Left renal pelvis (tissue), 4 donors: ENCODE measurements around the gene BMP4. TPM values are rescaled to one million over a fixed set of nuclear protein-coding genes. Genes with fewer than 3 reads are reported as not detected.

Experiments used
- DNase-seq, 4 donors: peaks; one replicate each; pipeline ENCODE4 v3.0.0-alpha.2; 2013; ENCODE audit warnings: low read depth in 4 of 4, low spot score in 3 of 4
- polyA plus RNA-seq, 4 donors: library from polyadenylated mRNA; unstranded; fragments of 120-200 nt; gene quantifications; one replicate each; pipeline ENCODE4 v1.2.1, GENCODE V29; 2013; ENCODE audit not compliant: insufficient read length in 4 of 4

Gene BMP4
- polyA plus RNA-seq, 4 donors: 13.6 to 48.8 (median 41.7) TPM

DNA sequence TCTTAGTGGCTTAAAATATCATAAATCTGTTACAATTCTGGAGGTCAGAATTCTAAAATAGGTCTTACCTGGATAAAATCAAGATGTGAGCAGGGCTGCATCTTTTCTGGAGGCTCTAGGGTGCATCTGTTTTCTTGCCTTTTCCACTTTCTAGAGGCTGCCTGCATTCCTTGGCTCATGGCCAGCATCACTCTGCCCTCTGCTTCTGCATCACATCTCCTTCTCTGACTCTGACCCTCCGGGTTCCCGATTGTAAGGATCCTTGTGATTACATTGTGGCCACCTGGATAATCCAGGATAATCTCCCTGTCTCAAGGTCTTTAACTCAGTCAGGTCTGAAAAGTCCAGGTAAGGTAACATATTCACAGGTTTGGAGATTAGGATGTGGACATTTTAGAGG is 11.0 kb upstream of the BMP4 start:
- no peak for DNase-seq

DNA sequence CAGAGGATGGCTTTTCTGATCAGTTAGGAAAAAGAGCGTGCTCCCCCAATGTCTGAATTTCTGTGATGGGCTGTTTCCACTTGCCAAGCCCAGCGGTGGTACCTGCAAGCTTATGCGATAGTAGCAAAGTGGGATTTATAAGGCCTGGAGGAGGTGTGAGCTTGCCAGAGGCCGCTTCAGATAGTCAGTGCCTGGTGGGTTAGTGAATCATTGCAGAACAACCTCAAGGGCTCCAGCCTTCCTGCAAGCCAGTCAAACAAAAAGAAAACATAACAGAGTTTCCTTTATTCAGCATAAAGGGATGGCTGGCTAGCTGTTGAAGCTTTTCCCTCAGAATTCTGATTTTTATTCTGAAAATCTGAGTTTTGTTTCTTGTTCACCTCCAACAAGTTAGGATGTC is 7.6 kb upstream of the BMP4 start:
- DNase-seq: no peak

DNA sequence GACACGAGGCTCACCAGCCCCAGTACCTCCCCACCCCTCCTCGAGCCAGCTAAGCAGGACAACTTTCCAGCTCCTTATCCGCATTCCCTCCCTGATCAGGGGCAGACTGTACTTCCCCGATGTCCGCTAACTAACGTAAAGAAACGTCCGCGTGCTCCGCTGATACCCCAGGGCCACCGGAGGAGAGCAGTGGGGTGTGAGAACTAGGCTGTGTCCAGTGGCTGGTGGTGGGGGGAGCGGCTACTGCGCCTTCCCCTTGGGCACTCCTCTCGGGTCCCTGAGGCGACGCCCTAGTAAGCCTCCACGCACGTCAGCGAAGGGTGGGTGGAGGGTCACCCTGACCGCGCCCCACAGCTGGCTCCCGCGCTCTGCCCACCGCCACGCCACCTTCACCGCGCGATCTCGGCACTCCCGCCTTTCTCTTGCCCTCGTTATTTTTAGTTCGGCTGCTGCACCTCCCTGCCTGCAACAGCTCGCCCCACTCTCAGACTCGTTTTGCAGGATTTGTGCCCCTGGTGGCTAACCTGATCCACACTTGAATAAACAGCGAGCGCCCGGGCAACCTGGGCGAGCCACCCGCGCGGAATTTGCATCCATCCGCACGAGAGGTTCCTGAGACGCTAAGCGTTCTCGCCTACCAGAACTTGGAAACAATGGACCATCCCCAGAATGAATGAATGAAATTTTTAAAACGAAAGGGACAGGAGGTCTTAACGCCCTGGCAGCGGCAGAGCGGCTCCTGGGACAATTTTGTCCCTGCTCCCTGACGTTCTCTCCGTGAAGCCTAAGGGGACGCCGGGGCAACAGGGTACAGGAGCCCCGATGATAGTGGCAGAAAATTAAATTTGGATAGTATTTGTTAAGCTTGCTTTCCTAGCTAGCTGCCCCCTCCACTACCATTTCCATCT is 6.9 kb upstream of the BMP4 start:
- DNase-seq: no peak

DNA sequence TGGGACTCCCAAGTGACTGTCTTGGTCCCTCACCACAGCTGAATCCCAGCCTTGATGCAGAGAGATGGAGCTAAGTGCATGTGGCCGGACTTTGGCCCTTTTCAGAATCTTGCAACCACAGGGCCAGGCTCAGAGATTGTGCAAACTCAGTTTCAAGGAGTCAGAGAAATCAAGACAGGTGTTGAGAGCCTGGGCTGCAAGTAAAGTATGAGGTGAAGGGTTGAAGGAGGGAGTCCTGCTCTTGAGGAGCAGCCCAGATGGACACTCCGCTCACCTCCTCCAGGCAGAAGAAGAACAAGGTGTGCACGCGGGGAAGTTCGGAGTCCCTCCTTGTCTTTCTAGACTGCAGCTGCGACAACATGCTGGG is 6.3 kb upstream of the BMP4 start:
- DNase-seq: no peak

DNA sequence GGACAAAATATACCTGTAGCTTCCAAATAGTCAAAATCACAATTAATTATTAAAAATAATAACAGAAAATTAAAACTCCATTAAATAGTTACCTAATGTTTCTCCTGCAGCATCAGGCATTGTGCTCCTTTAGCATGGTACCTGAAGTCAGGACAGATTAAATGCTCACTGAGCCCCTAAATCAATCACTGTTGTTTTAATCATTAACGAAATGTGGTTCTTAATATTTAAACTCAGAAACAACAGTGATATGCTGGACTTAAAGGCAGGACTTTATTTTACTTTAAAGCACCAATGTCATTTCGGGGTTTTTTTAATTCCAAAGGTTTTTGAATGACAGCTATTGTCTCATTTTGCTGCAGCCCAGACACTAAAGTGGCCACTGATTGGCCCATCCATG is 2.0 kb upstream of the BMP4 start:
- no peak for DNase-seq

DNA sequence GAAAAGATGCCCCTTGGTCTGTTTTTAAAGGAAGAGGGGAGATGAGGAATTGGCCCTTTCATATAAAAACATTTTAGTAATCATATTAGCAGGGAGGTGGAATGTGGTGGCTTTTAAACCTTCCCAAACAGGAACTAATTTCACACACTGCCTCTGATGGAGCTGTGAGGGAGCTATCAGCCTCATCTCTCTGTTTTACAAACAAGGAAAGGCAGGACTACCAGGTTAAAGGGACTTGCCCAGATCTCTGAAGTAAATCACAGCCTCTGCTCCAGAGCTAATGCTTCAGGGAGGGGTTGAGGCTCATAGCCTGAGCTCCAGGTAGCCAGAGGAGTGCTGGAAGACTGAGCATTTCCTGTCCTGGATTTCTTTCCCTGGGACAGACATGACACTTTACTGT is 1.1 kb upstream of the BMP4 start:
- DNase-seq: no peak

DNA sequence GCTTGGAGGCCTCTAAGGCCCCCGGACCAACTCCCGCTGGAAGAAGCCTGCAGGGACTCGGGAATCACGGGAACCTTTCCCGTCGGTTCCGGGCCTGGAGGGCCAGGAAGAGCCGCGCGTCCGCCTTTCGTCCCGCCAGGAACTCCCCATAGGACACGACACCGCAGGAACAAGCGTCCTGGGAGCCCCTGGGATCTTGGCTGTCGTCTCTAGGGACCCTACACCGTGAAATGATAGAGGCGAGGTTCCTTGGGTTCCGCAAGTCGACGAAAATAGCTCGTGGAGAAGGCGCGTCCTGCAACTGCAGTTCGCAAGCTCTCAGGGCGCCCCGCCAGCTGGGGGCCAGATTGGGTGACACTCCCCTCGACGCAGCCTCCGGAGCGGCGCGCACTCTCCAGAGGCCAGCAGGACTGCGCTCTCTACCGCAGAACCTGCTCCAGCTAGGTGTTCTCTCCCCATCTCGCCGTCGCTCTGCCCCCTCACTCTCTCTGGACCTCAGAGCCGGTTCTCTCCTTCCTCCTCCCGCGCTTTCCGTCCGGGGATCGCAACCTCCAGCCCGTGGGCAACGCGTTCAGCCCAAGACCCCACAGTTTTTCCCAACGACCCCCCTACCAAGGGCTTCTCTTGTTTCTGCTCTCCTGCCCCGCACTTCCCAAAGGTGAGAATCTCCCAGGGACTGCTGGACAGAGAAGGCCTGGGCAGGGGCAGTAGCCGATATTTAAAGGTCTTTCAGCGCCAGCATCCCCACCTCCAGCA is 776 bp downstream of the BMP4 start:
- no peak for DNase-seq

DNA sequence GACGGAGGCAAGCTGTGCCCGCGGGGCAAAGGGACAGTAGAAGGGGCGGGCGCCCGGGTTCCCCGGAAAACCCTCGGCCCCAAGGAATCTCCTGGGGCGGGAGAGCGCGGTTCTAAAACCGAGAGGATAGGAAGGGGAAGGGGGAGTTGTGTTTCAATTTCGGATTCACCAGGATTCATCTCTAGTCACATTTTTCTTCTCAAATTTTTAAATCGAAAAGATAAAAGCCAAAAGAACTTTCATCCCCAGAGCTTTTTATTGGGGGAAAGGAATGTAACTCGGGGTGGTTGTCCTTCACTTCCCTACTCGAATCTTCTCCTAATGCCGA is 1.4 kb downstream of the BMP4 start:
- no peak for DNase-seq

DNA sequence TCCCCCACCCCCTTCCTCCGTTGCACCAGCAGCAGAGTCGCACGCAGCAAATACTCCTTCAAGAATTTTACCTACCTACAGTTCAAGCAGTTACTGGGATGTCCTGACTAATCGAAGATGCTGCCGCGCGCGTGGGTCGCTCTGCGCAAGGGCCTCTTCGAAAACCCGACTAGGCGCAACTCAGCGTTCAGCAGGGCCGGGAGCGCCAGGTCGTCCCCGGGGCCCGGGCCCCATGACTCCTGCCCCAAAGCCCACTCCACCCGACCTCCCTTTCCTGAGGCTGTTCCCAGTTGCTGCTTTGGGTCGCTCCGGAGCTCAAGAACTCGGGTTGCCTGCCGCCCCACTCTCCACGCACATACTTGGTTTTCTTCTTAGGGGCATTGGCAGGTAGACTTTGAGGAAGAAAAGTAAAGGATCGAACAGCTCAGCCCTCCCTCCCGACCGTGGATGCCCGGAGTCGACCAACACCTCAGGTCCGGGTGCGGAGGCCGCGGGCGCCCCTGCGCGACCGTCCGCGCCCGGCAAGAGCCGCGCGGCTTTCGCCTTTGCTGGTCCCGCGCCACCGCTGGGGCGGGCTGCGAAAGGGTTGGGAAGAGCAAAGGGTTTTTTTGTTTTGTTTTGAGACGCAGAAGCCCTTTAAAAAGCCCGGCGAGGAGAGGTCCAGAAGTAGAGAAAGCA is 1.9 kb downstream of the BMP4 start:
- no peak for DNase-seq

DNA sequence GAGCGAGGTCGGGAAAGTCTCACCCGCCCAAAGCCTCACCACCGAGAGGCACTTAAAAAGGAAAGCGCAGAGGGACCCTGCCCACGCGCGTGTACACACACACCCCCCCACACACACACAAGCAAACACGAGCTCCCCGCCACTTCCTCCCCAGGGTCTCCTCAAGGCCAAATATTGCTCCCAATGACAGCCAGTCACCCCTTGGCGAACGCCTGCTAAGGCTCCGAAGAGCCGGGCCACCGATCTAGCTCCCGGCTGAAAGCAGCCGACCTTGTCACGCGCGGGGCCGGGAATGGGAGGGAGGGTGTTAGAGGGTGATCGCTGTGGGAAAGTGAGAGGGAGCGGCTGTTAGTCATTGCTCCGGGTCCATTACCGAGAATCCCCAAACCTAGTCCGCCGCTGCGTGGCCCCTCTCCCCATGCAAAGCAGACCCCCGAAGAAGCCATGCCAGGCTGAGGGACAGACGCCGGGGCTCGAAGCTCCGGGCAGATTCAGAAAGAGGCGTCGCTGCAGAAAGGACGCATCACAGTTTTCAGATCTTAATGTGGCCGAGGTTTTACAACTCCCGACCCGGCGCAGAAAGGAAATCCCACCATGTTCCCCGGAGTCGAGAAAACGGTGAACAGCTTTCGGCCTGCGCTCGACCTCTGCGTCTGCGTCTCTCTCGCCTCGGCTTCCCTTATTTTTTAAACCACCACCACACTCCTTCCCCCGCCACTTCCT is 2.6 kb downstream of the BMP4 start:
- no peak for DNase-seq

DNA sequence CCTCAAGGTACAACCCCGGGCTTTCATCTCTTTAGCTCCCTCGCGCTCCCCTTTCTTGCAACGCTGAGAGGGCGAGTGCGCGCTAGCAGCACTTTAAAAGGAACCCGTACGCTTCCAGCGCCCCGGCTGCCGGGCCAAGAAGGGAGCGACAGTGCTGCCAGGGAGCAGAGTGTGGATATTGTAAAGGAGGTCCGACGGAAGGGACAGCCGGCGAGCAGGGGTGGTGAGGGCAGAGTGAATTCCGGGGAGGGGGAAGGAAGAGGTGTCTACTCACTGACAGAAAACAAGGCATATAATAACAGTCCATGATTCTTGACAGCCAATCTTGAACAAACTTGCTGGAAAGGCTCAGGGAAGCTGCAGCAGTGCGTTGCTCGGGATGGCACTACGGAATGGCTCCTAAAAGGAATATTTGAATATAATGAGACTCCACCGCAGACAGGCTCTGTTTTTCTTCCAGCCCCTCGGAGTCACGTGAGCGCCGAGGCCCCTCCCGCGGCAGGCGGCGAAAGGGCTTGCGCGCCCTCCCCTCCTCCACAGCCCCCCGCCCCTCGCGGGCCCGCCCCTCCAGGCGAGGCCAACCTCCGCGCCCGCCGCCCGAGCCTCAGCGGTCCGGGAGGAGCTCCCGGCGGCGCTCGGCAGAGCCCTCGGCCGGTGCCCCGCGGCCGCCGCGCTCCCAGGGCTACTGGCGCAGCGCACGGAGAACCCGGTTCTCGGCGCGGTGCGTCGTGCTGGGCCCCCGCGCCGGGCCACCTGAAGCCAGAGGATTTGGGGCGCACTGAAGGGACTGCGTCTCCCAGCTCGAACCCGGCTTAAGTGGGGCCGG is 3.4 kb downstream of the BMP4 start:
- peak in 2 of 4 donors; percentile 73 to 78 for DNase-seq

DNA sequence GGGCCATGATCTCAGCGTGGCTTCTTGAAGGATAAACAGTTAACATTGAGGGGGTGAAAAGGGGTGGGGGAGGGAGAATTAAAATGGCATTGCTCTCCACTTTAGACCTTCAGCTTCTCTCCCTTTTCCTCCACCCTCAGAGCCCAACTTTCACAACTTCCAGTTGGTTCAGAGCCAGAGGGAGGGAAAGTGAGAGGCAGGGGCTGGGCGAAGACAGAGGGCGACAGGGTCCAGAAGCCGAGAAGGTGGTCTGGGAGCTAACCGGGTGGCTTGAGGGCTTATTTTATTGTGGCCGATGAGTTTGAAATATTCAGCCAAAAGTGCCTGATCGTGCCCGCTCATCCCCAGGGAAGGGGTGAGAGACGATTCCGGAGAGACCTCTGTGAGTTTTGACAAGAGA is 4.1 kb downstream of the BMP4 start:
- no peak for DNase-seq

DNA sequence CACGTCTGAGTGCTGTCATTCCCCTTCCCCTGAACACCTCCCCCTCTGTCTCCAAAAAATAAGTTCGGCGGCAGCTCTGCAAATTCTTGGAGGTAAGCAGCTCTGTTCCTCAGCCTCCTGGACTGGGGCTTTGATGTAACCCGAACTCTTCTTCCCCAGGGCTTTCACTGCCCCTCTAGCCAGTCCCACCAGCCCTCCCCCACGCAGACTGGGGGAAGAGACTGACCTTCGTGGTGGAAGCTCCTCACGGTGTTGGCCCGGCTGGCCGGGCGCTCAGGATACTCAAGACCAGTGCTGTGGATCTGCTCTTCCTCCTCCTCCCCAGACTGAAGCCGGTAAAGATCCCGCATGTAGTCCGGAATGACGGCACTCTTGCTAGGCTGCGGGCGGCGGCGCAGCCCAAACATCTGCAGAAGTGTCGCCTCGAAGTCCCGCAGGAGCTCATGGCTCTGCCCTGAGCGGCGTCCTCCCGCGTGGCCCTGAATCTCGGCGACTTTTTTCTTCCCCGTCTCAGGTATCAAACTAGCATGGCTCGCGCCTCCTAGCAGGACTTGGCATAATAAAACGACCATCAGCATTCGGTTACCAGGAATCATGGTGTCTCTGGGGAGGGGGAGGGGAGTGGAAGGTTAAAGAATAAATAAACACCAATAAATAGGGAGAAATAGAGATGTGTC is 4.9 kb downstream of the BMP4 start:
- no peak for DNase-seq

DNA sequence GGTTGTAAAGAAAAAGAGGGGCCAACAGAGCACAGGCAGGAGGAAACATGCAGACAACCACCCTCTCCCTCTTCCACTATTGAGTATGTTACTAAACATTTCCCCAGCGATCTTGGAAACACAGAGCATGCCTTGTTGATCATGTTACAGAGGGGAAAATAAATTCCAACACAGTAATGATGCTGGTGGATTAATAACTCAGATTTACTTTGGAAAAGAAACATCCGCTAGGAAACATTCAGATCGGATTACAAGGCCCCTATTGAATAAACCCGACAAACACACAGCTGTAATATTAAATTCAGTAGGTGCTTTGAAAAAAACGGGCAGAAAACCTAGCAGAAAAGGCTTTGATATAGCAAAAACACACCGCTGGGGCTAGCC is 5.4 kb downstream of the BMP4 start:
- no peak for DNase-seq

DNA sequence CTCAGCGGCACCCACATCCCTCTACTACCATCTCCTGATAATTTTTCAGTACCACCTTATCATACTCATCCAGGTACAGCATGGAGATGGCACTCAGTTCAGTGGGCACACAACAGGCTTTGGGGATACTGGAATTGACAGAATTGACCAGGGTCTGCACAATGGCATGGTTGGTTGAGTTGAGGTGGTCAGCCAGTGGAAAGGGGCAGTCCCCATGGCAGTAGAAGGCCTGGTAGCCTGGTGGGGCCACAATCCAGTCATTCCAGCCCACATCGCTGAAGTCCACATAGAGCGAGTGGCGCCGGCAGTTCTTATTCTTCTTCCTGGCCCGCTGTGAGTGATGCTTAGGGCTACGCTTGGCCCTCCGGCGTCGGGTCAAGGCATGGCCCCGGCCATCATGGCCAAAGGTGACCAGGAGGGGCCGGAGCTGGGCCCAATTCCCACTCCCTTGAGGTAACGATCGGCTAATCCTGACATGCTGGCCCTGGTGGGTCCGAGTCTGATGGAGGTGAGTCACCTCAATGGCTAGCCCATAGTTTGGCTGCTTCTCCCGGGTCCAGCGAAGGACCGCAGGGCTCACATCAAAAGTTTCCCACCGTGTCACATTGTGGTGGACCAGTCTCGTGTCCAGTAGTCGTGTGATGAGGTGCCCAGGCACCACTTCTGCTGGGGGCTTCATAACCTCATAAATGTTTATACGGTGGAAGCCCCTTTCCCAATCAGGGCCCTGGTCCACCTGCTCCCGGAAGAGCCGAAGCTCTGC is 6.4 kb downstream of the BMP4 start:
- no peak for DNase-seq

DNA sequence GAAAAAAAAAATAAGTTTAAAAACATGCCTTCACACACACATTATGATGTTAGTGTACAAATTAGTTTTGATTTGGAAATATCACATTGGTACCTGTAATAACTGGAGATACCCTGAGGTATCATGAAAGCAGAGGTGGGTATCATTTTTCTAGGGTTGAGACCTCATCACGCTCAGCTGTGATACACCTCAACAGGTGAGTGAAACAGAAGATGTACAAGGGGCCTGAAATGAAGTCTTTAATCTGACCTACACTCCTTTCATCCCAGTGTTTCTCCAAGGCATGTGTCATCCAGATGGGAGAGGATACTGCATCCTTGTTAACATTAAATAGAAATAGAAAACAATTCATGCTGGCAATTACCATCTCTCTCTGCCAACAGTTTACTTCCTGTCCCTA is 7.4 kb downstream of the BMP4 start:
- DNase-seq: no peak

DNA sequence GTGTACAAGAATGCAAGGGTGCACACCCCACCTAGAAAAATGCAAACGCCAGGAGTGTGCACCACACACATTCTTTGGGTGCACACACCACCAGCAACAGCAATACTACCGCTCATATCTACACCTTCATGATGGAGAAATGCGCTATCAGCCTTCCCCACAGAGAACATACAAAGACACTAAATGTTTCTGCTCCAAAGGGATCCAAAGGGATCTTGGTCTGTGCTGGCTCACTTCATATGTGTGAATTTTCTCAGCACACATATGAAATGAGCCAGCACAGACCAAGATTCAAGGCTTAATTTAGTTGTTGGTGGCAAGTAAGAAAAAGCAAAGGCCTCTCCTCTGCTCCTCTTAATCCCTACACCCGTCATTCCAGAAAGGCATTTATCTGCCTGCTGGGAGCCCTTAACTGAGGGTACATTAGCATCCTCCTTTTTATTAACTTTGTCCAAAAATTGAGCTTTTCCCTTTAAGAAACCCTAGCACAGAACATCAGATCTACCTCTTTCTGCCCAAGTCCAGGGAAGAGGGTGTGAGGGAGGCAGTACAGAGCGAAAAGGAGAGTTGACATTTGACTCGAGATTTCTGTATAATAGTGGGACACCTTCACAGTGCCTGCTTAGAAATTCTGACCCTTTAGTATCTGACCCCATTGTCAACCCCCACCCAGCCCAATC is 8.3 kb downstream of the BMP4 start:
- no peak for DNase-seq

DNA sequence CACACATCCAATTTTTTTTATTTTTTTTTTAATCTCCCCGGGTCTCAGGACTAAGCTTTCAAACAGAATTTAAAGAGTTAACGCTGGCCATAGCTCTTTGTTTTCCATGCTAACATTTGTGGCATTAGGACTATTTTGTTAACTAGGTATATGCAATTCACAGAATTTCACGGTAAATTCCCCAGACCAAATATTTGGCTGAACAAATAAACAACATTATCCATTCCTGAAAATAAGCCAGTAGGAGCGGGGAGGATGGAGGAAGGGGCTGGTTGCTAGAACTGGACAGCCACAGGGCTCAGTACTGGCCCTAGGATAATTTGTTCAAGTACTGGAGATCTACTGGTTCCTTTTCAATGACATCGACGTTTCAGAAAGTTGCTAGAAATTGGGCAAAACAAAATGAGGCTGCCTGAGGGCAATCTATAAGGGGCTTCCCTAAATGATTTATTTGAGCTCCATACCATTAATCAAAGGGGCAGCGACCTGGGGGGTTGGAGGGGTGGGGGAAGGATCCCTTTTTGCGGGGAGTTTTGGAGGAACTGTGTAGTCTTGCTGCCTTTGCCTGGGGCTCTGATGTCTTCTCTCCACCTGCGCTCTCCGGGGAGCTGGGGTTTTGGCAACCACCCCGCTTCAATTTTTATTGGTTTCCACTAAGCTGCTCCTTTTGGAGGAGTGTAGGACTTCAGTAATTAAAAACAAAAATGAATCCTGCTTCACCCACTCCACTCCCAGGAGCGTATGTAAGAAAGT is 9.0 kb downstream of the BMP4 start:
- no peak for DNase-seq
